SK-N-MC (cell line): Measurements from ENCODE around the gene LOXL3.

Experiments
- DNase-seq: peaks from one replicate; pipeline ENCODE4 v3.0.0-alpha.2; 2011; ENCODE audit warnings: low read depth, low spot score
- H3K27ac ChIP-seq: fragments of 200-600 bp; sonication (generic); 2 replicates; pipeline ENCODE4 v1.5.1; 2016; ENCODE audit warnings: mixed run types
- H3K36me3 ChIP-seq: fragments of 200-600 bp; sonication (generic); 2 replicates; pipeline ENCODE4 v1.6.1; 2017; ENCODE audit warnings: antibody characterized with exemption, low read length, mixed read lengths; ENCODE audit not compliant: insufficient read depth
- H3K4me3 ChIP-seq: fragments of 200-600 bp; sonication (generic); 2 replicates; pipeline ENCODE4 v1.5.1; 2016
- H3K9ac ChIP-seq: fragments of 200-600 bp; sonication (generic); 2 replicates; pipeline ENCODE4 v1.8.0; 2017; ENCODE audit warnings: mixed run types, mixed read lengths; ENCODE audit not compliant: insufficient read length
- H3K9me3 ChIP-seq: fragments of 200-600 bp; sonication (generic); 2 replicates; pipeline ENCODE4 v1.6.1; 2017; ENCODE audit warnings: low read depth, mild to moderate bottlenecking, antibody characterized with exemption, low read length, moderate library complexity, mixed read lengths
- EZH2 ChIP-seq: fragments of 200-600 bp; sonication (generic); IDR thresholded peaks from one replicate; pipeline ENCODE4 v1.6.1; 2017; ENCODE audit warnings: antibody characterized with exemption
- FOXP2 ChIP-seq: optimal IDR thresholded peaks from 2 replicates; pipeline ENCODE3; 2011; ENCODE audit warnings: mild to moderate bottlenecking, moderate library complexity; ENCODE audit not compliant: insufficient read depth; ENCODE audit errors: extremely low read length, control extremely low read depth
- POLR2AphosphoS5 ChIP-seq: IDR thresholded peaks from 2 replicates; pipeline ENCODE4 v1.6.1; 2012; ENCODE audit warnings: mild to moderate bottlenecking, low read depth, low read length, borderline replicate concordance

LOXL3 gene

DNA sequence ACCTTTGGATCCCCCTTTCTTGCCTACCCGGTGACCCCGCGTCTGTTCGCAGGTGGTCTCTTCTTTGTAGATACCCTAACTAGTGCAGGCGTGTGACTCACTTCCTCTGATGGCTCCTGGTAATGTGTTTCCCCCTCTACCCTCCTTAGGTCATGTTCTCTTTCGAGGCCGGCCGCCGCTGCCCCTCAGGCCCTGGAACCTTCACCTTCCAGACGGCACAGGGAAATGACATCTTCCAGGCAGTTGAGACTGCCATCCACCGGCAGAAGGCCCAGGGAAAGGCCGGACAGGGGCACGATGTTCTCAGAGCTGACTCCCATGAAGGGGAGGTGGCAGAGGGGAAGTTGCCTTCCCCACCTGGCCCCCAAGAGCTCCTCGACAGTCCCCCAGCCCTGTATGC, 2.4 kb upstream of the LOXL3 start:
- TF ChIP-seq FOXP2: no peak
- TF ChIP-seq POLR2AphosphoS5: no peak
- TF ChIP-seq EZH2: no peak
- Histone ChIP-seq H3K9ac (no peak overlapping the region), H3K9me3 (no peaks in the 10 kb centered on the region), H3K4me3 (no peak overlapping the region), H3K36me3 (no peaks in the 10 kb centered on the region), H3K27ac (no peak overlapping the region)
- DNase-seq: no peak

DNA sequence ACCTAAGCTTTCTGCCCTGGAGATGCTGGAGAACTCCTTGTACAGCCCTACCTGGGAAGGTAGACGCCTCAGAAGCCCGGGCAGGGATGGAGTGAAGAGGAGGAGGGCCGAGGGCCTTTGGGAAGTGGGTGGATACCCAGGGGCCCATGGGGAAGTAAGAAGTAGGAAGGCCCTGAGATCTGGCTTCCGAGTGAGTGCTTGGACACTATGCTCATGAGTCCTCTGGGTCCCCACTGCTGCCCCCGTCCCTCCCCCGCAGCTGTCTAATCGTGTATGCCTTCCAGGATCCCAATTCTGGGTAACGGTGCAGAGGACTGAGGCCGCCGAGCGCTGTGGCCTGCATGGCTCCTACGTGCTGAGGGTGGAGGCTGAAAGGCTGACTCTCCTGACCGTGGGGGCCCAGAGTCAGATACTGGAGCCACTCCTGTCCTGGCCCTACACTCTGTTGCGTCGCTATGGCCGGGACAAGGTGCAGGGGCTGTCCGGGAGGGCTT, 1.9 kb upstream of the LOXL3 start:
- Histone ChIP-seq H3K4me3 (no peak overlapping the region), H3K36me3 (no peaks in the 10 kb centered on the region), H3K27ac (no peak overlapping the region), H3K9ac (no peak overlapping the region), H3K9me3 (no peaks in the 10 kb centered on the region)
- TF ChIP-seq EZH2: no peak
- TF ChIP-seq FOXP2: no peak
- no peak for TF ChIP-seq POLR2AphosphoS5
- no peak for DNase-seq

DNA sequence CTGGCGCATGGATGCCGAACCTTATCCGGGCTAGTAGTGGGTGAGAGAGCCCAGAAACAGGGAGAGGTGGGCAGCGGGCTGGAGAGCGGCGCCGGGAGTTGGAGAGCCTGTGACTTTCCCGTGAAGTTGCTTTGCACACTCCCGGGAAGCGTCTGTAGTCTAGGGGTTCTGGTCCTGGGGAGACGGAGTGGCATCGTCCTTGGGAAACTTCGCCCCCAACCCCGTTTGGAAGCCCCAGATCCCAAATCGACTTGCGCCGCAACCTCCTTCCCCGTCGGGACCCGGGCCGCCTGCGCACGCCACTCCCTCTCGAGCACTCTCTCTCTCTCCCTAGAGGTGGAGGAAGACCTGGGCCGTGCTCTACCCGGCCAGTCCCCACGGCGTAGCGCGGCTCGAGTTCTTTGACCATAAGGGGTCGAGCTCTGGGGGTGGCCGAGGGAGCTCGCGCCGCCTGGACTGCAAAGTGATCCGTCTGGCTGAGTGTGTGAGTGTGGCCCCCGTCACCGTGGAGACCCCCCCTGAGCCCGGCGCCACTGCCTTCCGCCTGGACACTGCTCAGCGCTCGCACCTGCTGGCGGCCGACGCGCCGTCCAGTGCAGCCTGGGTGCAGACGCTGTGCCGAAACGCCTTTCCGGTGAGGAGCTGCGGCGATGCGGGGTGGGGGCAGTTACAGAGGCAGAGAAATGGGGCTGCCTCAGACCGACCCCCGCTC, 1.2 kb upstream of the LOXL3 start:
- Histone ChIP-seq H3K9me3 (no peaks in the 10 kb centered on the region), H3K9ac (no peak overlapping the region), H3K4me3 (peak overlapping the region; percentile 76), H3K36me3 (no peaks in the 10 kb centered on the region), H3K27ac (no peak overlapping the region)
- TF ChIP-seq EZH2 (no peak), FOXP2 (no peak)
- DNase-seq: no peak

DNA sequence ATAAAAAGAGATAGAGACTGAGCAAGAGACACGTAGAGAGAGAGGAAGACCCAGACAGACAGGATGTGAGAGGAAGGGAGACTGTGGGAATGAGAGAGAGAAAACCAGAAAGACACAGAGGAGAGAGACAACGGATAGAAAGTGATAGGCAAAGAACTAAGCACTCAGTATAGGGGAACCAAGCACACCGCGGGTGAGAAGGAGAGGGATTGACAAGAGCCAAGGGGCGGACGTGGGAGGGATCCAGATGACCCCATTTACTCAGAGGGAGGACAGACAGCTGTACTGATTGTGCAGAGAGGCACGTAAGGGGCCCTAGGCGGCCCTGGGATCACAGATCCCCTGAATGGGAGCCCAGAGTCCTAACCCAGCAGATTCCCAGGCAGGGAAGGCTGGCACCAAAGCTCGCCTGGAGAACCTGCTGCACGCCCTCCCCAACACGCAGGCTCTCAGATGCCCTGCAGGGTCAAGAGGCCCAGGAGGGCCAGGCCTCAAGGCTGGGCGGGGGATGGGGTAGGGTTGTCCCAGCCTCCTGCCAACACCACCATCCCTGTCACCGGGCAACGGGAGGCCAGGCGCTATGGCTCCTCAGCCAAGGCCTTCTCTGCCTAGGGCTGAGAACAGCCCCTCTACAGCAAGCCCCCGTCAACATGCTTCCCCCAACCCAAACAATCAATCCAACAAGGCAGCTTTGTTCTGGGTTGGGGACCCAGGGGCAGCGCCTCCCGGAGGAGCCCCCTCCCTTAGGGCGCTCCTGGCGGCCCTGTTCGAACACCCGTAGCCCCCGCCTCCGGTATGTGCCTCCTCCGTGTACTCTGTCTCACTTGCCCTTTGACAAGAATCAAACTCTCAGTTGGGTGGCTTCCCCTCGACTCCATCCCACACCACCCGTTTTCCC, 579 bp downstream of the LOXL3 start:
- Histone ChIP-seq H3K9me3 (no peaks in the 10 kb centered on the region), H3K4me3 (no peak overlapping the region), H3K36me3 (no peaks in the 10 kb centered on the region), H3K27ac (no peak overlapping the region), H3K9ac (no peak overlapping the region)
- DNase-seq: no peak
- TF ChIP-seq POLR2AphosphoS5 (no peak), FOXP2 (no peak), EZH2 (no peak)

DNA sequence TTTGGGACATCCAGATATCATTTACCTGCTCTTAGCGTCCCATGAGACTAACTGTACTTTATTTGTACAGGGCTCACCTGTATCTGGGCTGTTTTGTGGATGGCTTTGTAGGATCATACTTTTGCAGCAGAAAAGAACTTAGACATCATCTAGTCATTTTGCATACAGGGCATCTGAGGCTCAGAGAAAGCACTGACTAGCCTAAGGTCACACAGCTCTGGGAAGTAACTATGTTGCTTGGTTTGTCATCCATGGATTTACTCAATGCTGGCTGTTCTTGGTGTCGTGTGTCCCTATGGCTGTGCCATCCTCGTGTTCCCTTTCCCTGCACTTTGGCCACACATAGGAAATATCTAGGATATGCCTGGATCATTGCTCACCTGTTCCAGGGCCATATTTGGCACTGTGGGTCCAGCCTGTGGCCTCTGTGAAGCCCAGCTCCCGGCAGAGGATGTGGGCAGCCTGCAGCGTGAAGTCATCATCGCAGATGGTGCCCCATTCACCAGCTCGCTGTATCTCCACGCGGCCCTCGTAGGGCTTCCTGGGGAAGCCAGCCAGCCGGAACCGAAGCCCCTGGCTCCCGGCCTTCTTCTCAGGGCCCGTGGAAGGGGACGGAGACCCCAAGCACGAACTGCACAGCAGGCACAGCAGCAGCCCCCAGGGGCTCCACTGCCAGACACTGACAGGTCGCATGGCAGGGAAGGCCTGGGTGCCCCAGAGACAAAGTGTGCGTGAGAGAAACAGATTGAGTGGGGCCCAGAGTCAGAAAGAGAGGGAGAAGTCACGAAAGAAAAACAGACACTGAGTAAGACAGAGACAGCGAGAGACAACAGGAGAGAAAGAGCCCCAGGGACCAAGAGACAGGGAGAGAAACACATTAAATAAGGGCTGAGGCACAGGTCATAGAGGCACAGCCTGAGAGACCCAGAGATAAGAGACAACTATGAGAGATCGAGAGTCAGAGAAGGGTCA, 1.5 kb downstream of the LOXL3 start:
- no peak for DNase-seq
- no peak overlapping the region for H3K4me3 ChIP-seq
- H3K9ac ChIP-seq: no peak overlapping the region
- TF ChIP-seq FOXP2 (no peak), EZH2 (no peak), POLR2AphosphoS5 (no peak)
- H3K36me3 ChIP-seq: no peaks in the 10 kb centered on the region
- H3K9me3 ChIP-seq: no peaks in the 10 kb centered on the region
- H3K27ac ChIP-seq: no peak overlapping the region

DNA sequence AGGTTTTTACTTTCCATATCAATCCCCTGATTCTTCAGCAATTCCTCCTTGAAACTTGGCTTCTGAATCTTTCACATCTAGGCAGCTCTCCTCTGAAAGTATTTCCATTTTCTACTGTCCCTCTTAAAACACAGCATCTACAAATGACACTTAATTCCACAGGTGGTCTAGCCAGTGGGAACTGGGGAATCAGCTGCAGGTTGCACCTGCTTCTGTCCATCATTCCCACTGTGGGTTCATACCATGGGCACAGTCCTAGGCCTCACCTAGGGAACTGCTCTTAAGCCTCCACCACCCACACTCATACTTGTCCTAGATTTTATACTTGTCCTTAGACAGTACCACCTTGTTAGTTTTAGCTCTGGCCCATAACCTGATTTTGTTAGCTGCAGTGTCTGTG, 2.2 kb downstream of the LOXL3 start:
- Histone ChIP-seq H3K9ac (no peak overlapping the region), H3K4me3 (no peak overlapping the region), H3K27ac (no peak overlapping the region), H3K36me3 (no peaks in the 10 kb centered on the region), H3K9me3 (no peaks in the 10 kb centered on the region)
- DNase-seq: no peak
- TF ChIP-seq POLR2AphosphoS5: no peak
- no peak for TF ChIP-seq FOXP2
- no peak for TF ChIP-seq EZH2

DNA sequence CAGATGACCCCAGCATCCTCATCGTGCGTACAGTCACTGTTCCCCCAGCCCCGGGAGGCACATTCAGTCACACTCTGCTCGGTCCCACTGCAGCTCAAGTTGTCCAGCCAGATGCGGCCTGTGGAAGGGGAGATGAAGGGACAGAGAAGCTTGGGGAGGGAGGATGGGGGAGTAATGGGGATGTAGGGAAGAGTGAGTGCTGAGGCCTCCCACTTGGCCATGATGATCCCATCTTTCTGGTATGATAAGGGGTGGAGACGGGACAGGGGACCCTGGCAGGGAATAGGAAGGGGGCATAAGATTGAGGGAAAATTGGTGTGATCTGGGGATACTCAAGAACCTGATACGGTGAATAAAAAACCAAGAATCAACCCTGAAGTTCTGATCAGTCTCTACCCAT, 3.5 kb downstream of the LOXL3 start:
- H3K27ac ChIP-seq: no peak overlapping the region
- H3K4me3 ChIP-seq: no peak overlapping the region
- no peaks in the 10 kb centered on the region for H3K36me3 ChIP-seq
- no peak overlapping the region for H3K9ac ChIP-seq
- no peak for DNase-seq
- no peak for TF ChIP-seq EZH2
- no peak for TF ChIP-seq POLR2AphosphoS5
- no peak for TF ChIP-seq FOXP2
- no peaks in the 10 kb centered on the region for H3K9me3 ChIP-seq
